ENCODE data around the gene BLTP2.
A peak's percentile ranks its signal among the peaks of the same experiment; 100 is the strongest.

Gene BLTP2

DNA sequence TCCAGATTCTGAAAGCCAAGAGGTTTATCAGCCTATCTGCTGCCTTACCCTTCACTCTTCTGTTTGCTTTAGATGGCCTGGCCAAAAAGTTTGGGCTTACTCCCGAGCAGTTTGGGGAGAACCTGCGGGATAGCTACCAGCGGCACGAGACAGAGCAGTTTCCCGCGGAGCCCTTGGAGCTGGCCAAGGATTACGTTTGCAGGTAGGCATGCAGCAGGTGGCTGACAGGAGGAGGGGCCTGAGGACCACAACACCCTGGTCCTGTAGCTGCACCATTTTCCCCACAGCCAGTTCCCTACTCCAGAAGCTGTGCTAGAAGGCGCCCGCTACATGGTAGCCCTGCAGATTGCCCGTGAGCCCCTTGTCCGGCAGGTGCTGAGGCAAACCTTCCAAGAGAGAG is 37.7 kb upstream of the BLTP2 start:
- H3K4me3 ChIP-seq (ENCODE audit: low read depth, low read length), result no peak overlapping the region
- TF ChIP-seq, protein P1, sequence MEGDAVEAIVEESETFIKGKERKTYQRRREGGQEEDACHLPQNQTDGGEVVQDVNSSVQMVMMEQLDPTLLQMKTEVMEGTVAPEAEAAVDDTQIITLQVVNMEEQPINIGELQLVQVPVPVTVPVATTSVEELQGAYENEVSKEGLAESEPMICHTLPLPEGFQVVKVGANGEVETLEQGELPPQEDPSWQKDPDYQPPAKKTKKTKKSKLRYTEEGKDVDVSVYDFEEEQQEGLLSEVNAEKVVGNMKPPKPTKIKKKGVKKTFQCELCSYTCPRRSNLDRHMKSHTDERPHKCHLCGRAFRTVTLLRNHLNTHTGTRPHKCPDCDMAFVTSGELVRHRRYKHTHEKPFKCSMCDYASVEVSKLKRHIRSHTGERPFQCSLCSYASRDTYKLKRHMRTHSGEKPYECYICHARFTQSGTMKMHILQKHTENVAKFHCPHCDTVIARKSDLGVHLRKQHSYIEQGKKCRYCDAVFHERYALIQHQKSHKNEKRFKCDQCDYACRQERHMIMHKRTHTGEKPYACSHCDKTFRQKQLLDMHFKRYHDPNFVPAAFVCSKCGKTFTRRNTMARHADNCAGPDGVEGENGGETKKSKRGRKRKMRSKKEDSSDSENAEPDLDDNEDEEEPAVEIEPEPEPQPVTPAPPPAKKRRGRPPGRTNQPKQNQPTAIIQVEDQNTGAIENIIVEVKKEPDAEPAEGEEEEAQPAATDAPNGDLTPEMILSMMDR (conservative IDR thresholded peaks at IDR 0.05; ENCODE audit: low read depth, low read length), result no peak

DNA sequence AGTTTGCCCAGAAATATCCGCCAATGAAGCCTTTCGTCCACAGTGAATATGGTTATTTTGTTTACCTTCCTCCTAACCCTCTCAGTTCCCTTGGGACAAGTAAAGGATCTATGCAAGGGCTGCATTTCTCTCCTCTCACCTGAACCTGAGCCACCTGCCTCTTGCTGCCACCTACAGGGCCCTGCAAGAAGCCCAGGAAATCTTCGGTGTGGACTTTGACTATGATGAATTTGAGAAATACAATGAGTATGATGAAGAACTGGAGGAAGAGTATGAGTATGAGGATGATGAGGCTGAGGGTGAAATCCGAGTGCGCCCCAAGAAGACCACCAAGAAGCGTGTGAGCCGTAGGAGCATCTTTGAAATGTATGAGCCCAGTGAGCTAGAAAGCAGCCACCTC is 31.0 kb upstream of the BLTP2 start:
- no peak for DNase-seq (ENCODE audit: low read depth)
- TF ChIP-seq, protein P1 (conservative IDR thresholded peaks at IDR 0.05; ENCODE audit: low read depth, low read length), result peak; percentile 48
- no peak overlapping the region for H3K4me3 ChIP-seq (ENCODE audit: low read depth, low read length)

More for the DNA sequence above, 37.7 kb upstream of the BLTP2 start:
- no peak for DNase-seq (ENCODE audit: low read depth)

DNA sequence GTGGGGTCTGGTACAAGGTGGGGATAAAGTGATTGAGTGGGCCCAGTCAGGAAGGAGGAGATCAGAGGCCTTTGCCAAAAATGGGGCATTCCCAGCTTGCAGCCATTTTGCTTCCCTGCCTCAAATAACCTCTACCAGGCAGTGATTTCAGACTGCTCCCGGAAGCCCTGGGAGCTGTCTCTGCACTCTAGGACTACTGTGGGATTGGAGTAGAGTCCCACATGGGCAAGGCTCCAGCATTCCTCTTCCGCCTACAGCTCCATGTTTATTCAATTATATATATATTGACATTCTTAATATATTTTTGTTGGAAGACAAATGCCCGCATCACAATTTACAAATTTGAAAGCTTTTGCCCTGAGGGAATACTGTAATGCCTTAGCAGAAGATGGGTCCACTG is 30.5 kb upstream of the BLTP2 start:
- TF ChIP-seq, protein P1 (conservative IDR thresholded peaks at IDR 0.05; ENCODE audit: low read depth, low read length), result no peak
- no peak overlapping the region for H3K4me3 ChIP-seq (ENCODE audit: low read depth, low read length)
- no peak for DNase-seq (ENCODE audit: low read depth)

DNA sequence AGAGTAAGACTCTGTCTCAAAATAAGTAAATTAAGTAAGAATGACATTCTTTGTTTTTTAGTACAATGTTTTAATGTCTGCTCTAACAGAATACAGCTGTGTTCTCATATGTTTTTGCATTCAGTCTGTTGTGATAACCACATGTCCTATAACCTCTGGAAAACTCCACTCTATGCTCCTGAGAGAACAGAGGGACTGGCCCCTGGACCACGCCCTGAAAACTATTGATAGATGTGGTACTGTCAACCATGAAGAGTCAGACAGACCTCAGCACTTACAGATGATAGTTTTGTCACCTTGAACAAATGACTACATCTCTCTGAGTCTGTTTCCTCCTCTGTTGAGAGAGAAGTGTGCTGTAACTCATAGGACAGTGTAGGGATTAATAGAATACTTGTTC is 25.0 kb upstream of the BLTP2 start:
- no peak overlapping the region for H3K4me3 ChIP-seq (ENCODE audit: low read depth, low read length)
- TF ChIP-seq, protein P1 (conservative IDR thresholded peaks at IDR 0.05; ENCODE audit: low read depth, low read length), result no peak
- DNase-seq (ENCODE audit: low read depth), result no peak

DNA sequence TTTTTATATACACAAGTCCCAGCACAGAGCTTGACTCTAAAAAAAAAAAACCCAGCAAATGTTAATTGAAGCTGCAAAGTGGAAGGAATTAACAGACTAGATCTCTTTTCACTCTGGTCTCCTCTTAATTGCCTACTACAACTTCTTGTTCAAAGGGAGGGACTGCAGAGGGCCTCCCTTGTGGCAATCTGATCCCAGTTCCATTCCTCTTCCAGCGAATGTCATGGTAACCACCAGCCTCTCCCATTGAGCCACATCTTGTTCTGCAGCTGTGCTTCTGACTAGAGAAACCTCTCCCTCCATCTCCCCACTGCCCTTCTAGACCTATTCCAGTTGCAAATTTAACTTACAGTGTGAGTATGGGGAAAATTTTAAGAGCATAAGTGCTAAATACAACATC is 22.9 kb upstream of the BLTP2 start:
- TF ChIP-seq, protein P1 (conservative IDR thresholded peaks at IDR 0.05; ENCODE audit: low read depth, low read length), result no peak
- no peak overlapping the region for H3K4me3 ChIP-seq (ENCODE audit: low read depth, low read length)
- DNase-seq (ENCODE audit: low read depth), result no peak

DNA sequence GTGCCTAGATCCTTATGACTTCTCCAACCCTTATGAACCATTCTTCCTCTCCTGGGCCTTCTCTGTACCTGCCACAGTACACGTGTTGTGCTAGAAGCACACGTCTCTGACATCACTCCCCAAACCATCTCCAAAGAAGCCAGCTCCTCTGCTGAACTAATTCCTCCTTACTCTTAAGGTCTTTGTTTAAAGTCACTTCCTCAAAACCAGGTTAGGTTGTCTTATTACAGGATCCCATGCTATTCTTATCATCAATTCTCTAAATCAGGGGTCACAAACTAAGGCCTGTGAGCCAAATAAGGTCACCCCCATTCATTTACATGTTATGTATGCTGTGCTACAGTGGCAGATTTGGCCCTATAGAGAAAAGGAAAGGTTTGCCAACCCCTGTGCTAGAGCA is 21.0 kb upstream of the BLTP2 start:
- H3K4me3 ChIP-seq (ENCODE audit: low read depth, low read length), result no peak overlapping the region
- TF ChIP-seq, protein P1 (conservative IDR thresholded peaks at IDR 0.05; ENCODE audit: low read depth, low read length), result no peak
- DNase-seq (ENCODE audit: low read depth), result no peak

DNA sequence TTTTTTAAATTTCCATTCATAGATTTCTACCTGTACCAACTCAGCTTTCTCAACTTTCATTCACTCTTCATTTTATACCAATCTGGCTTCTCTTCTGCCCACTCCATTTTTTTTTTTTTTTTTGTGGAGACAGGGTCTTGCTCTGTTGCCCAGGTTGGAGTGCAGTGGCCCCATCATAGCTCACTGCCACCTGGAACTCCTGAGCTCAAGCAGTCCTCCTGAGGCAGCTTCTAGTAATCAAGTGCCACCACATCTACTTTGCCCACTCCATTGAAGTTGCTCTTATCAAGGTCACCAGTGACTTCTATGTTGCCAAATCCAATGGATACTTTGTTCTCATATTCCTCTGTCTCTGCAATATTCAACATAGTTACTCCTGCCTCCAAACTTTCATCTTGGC is 18.8 kb upstream of the BLTP2 start:
- no peak for DNase-seq (ENCODE audit: low read depth)
- TF ChIP-seq, protein P1 (conservative IDR thresholded peaks at IDR 0.05; ENCODE audit: low read depth, low read length), result no peak
- no peak overlapping the region for H3K4me3 ChIP-seq (ENCODE audit: low read depth, low read length)

Data from choroid plexus epithelial cell (primary cell).